GM04503 (cell line): ENCODE measurements around the gene ZNF714.
A peak's percentile ranks its signal among the peaks of the same experiment; 100 is the strongest.
"Not testable (repeated sequence)": the region's sequence is repeated elsewhere in the genome, so short reads cannot be mapped to it uniquely, and the experiment has no call there.

Source experiments
- DNase-seq: peaks from one replicate; pipeline ENCODE4 v3.0.0-alpha.2; 2012; ENCODE audit warnings: low read depth

The ZNF714 gene

GRCh38 chr19:21130097-21130775, 48.2 kb downstream of the ZNF714 start:
- no peak for DNase-seq

GRCh38 chr19:21133633-21134032, 51.6 kb downstream of the ZNF714 start:
- DNase-seq, result no peak

- DNase-seq, result no peak
These were observed 52.9 kb downstream of the ZNF714 start for GRCh38 chr19:21134934-21135366.

- no peak for DNase-seq
These were observed 53.4 kb downstream of the ZNF714 start for GRCh38 chr19:21135433-21135832.

GRCh38 chr19:21138130-21138529, 56.1 kb downstream of the ZNF714 start:
- no peak for DNase-seq

- DNase-seq, result not testable (repeated sequence)
These were observed 59.0 kb downstream of the ZNF714 start for GRCh38 chr19:21141006-21141405.

GRCh38 chr19:21141787-21142464, 59.9 kb downstream of the ZNF714 start, which contains the start of gene ZNF431:
ZNF431 (plus strand) TSS chr19:21142040; CDS start chr19:21142184, 144 bp downstream.
- DNase-seq, result peak; percentile 77

GRCh38 chr19:21143428-21143827, 61.4 kb downstream of the ZNF714 start:
- no peak for DNase-seq

GRCh38 chr19:21143854-21144253, 61.9 kb downstream of the ZNF714 start:
- DNase-seq, result no peak

GRCh38 chr19:21147540-21147939, 65.5 kb downstream of the ZNF714 start:
- DNase-seq, result no peak

- no peak for DNase-seq
These were observed 66.7 kb downstream of the ZNF714 start for GRCh38 chr19:21148681-21149080.

GRCh38 chr19:21149877-21150276, 67.9 kb downstream of the ZNF714 start:
- no peak for DNase-seq

GRCh38 chr19:21151460-21151859, 69.5 kb downstream of the ZNF714 start:
- no peak for DNase-seq

GRCh38 chr19:21158523-21159135, 76.6 kb downstream of the ZNF714 start:
- peak; percentile 19 for DNase-seq

GRCh38 chr19:21164541-21164940, 82.5 kb downstream of the ZNF714 start:
- DNase-seq, result no peak

GRCh38 chr19:21166436-21166835, 84.4 kb downstream of the ZNF714 start:
- no peak for DNase-seq
